Measurements from ENCODE around the gene BACH1.

DNA sequence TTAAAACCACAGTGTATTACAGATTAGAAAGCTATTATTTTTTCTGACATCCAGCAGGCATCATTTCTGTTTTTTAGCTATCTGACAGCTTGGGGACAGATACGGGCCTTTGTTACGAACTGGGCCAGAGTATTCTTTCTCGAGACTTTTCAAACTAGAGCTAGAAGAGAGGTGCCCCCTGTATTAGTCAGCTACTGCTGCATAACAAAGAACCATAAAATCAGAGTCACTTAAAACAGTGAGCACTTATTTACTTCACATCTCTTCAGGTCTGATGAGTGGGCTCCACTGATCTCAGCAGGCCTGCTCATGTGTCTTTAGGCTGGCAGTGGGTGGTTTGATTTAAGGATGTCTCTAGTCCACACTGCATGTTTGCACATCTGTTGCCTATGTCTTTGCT, 67.8 kb downstream of the BACH1 start:
- TF ChIP-seq, protein P1, sequence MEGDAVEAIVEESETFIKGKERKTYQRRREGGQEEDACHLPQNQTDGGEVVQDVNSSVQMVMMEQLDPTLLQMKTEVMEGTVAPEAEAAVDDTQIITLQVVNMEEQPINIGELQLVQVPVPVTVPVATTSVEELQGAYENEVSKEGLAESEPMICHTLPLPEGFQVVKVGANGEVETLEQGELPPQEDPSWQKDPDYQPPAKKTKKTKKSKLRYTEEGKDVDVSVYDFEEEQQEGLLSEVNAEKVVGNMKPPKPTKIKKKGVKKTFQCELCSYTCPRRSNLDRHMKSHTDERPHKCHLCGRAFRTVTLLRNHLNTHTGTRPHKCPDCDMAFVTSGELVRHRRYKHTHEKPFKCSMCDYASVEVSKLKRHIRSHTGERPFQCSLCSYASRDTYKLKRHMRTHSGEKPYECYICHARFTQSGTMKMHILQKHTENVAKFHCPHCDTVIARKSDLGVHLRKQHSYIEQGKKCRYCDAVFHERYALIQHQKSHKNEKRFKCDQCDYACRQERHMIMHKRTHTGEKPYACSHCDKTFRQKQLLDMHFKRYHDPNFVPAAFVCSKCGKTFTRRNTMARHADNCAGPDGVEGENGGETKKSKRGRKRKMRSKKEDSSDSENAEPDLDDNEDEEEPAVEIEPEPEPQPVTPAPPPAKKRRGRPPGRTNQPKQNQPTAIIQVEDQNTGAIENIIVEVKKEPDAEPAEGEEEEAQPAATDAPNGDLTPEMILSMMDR (IDR thresholded peaks at IDR 0.05): no peak
- TF ChIP-seq TCF7L2 (IDR thresholded peaks at IDR 0.05; ENCODE audit: low read depth, low read length) (no peak), POLR2AphosphoS5 (IDR thresholded peaks at IDR 0.05; ENCODE audit: low read depth, low read length) (no peak)
